Tibial artery (tissue), 4 donors: ENCODE data around the gene CD58.

Source experiments
- DNase-seq, 2 donors: peaks; one replicate each; pipeline ENCODE4 v3.0.0-alpha.2; 2019
- H3K27ac ChIP-seq, 2 donors: fragments of 200-600 bp; sonication (generic) in 1 of 2; 1 replicate in 1 of 2; 2 replicates in 1 of 2; pipeline ENCODE4 v1.5.1; 2018 to 2019; ENCODE audit warnings: mild to moderate bottlenecking in 1 of 2
- H3K27me3 ChIP-seq, 2 donors: fragments of 200-600 bp; sonication (generic) in 1 of 2; one replicate each; pipeline versions ENCODE4 v1.5.1 to v1.6.0; 2016 to 2019
- H3K36me3 ChIP-seq, 3 donors: fragments of 200-600 bp; sonication (generic) in 2 of 3; one replicate each; pipeline ENCODE4 v1.5.1; 2016 to 2019; ENCODE audit warnings: mild to moderate bottlenecking in 2 of 3
- H3K4me1 ChIP-seq, 4 donors: fragments of 200-600 bp; sonication (generic) in 2 of 4; 1 replicate in 3 of 4; 2 replicates in 1 of 4; pipeline ENCODE4 v1.5.1; 2016 to 2019
- H3K4me3 ChIP-seq, 2 donors: fragments of 200-600 bp; sonication (generic) in 1 of 2; 1 replicate in 1 of 2; 2 replicates in 1 of 2; pipeline ENCODE4 v1.5.1; 2018 to 2019; ENCODE audit warnings: mild to moderate bottlenecking in 2 of 2
- H3K9me3 ChIP-seq, 3 donors: fragments of 200-600 bp; sonication (generic) in 1 of 3; one replicate each; pipeline ENCODE4 v1.5.1; 2016 to 2019
- intact Hi-C: fragments of 100-400 bp; cut with DNase I; formaldehyde crosslinking; loops from one replicate; pipeline ENCODE4 v1.15.0; 2023; ENCODE audit warnings: low total_unique reads
- TF ChIP-seq, protein P1 (sequence below), 2 experiments: fragments of 200-600 bp in 1 of 2; fragments of 450-650 bp in 1 of 2; IDR thresholded peaks; one replicate each; pipeline ENCODE4 v1.5.1; 2017 to 2019; ENCODE audit warnings: antibody characterized with exemption in 2 of 2, mild to moderate bottlenecking in 1 of 2, moderate library complexity in 1 of 2

The CD58 gene

DNA sequence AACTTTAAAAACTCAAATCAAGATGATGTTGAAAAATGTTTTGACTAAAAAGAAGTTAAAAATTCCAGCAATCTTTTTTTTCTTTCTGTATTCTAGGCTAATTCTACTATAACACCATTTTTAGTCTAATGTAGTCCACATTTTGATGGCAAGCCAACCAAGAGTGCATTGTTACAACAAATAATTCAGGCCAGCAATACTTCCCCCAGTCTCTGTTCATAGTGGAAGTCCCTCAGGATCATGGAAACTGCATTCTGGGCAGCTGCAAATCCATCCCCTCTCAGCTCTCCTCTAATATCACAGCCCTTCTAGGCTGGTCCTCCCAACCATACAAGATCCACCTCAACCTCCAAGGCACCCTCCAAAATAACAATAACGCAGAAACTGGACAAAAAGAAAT lies 7.8 kb upstream of the CD58 start:
- Histone ChIP-seq H3K9me3 (no peaks in the 10 kb centered on the region), H3K27me3 (no peaks in the 10 kb centered on the region), H3K4me1 (peaks cover 0 to 3% (median 0%) of the 10 kb centered on the region in 4 donors), H3K27ac (no peak overlapping the region), H3K4me3 (no peak overlapping the region), H3K36me3 (no peaks in the 10 kb centered on the region)
- no peak for DNase-seq
- intact Hi-C loops: no loop called here
- TF ChIP-seq, protein P1, sequence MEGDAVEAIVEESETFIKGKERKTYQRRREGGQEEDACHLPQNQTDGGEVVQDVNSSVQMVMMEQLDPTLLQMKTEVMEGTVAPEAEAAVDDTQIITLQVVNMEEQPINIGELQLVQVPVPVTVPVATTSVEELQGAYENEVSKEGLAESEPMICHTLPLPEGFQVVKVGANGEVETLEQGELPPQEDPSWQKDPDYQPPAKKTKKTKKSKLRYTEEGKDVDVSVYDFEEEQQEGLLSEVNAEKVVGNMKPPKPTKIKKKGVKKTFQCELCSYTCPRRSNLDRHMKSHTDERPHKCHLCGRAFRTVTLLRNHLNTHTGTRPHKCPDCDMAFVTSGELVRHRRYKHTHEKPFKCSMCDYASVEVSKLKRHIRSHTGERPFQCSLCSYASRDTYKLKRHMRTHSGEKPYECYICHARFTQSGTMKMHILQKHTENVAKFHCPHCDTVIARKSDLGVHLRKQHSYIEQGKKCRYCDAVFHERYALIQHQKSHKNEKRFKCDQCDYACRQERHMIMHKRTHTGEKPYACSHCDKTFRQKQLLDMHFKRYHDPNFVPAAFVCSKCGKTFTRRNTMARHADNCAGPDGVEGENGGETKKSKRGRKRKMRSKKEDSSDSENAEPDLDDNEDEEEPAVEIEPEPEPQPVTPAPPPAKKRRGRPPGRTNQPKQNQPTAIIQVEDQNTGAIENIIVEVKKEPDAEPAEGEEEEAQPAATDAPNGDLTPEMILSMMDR (IDR thresholded peaks at IDR 0.05): no peak

DNA sequence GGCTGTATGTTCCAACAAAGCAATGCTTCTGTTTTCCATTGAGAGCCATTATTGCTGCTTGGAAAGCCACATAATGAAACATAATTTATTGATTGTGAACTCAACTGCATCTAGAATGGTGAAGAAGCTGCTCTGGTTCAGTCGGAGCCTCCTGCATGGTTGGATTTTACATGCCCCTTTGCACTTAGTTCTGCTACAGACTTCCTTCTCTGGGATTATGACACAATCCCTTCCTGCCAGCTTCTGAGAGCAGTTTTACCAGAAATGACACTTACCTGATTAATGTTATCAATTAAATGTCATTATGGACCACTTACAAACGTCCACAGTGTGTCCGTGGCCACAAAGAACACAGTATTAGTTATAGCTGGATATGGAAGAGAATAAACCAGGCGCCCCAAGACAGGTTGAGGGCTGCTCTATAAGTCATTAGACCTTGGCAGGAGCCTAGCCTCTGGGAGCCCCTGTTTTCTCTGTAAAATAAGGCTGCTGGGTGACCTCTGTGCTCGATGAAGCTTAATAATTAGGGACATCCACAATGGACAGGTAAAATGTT lies 7.0 kb upstream of the CD58 start:
- Histone ChIP-seq H3K4me3 (no peak overlapping the region), H3K9me3 (no peaks in the 10 kb centered on the region), H3K4me1 (peaks cover 0 to 3% (median 0%) of the 10 kb centered on the region in 4 donors), H3K27ac (no peak overlapping the region), H3K36me3 (no peaks in the 10 kb centered on the region), H3K27me3 (no peaks in the 10 kb centered on the region)
- TF ChIP-seq, protein P1 (IDR thresholded peaks at IDR 0.05): no peak
- DNase-seq: no peak
- intact Hi-C loops: no loop called here

DNA sequence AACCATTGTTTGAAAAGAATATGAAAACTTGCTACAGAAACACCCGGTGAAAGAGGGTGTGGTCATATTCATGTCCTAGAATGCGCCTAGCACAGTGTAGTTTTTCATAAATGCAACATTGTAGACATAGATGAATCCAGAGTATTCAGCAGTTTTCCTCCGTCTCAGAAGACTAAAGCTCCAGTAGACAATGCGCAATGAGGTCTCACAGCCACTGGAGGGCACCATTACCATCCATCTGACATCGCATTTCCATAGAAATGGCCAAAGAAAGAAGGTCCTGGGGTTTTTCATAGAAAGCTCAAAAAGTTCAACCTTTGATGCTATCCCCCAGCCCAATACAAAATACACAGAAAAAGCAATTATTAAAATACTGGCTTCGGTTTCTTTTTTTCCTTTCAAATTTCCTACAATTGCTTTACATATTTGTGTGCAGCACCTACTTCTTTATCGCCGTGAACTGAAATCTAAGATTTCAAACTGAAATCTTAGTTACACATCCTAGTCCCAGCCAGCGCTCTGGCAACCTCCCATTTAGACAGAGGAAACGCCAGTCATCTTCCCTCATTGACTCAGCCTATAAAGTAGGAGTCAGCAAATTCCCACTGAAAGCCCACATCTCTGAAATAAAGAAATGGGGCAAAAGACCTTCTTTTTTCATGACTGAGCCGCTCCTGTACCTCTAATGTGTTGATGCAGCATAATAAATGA lies 3.9 kb upstream of the CD58 start:
- TF ChIP-seq, protein P1 (IDR thresholded peaks at IDR 0.05): peak; percentile 82 to 85
- Histone ChIP-seq H3K9me3 (no peaks in the 10 kb centered on the region), H3K27me3 (no peaks in the 10 kb centered on the region), H3K4me1 (peaks cover 0 to 15% (median 1%) of the 10 kb centered on the region in 4 donors), H3K4me3 (no peak overlapping the region), H3K36me3 (no peaks in the 10 kb centered on the region), H3K27ac (no peak overlapping the region)
- DNase-seq: peak; percentile 69 to 82
- intact Hi-C loops: loop anchor here (5.0 kb wide), 2 partner anchors 202 to 483 kb away; partner anchors contain the start of gene ATP1A1

DNA sequence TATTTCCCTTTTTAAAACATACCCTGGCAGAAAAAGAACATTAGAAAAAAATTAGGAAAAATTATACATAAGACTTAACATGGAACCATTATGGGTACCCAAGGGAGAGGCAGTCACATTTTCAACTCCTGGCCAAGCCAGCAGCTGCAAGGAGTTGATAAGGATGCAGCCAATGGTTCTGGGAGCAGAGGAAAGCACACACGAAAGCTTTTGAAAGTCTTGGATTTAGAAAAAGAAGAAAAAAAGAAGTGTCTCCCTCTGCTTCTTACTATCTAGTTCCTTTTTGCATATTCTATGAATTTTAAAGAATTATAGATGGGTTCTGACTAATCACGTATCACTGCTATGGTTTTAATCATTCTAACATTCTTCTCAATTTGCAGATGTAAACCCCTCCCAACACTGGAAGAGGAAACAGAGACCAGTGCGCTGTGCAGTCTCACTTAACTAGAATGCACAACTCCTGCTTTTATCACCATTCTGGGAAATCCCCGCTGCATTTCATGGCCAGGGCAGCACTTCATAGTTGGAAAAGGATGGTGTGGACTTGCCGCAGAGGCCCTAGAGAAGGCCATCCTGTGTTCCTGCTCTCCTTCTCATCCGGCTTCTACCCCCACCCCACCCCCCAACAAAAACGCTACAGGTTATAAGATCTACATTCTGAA lies 2.7 kb upstream of the CD58 start:
- TF ChIP-seq, protein P1 (IDR thresholded peaks at IDR 0.05): no peak
- no peak for DNase-seq
- Histone ChIP-seq H3K27ac (no peak overlapping the region), H3K36me3 (no peaks in the 10 kb centered on the region), H3K4me1 (peaks cover 0 to 27% (median 8%) of the 10 kb centered on the region in 4 donors), H3K4me3 (no peak overlapping the region), H3K27me3 (no peaks in the 10 kb centered on the region), H3K9me3 (no peaks in the 10 kb centered on the region)
- intact Hi-C loops: loop anchor here (5.0 kb wide), 2 partner anchors 201 to 484 kb away; partner anchors contain the start of gene ATP1A1

DNA sequence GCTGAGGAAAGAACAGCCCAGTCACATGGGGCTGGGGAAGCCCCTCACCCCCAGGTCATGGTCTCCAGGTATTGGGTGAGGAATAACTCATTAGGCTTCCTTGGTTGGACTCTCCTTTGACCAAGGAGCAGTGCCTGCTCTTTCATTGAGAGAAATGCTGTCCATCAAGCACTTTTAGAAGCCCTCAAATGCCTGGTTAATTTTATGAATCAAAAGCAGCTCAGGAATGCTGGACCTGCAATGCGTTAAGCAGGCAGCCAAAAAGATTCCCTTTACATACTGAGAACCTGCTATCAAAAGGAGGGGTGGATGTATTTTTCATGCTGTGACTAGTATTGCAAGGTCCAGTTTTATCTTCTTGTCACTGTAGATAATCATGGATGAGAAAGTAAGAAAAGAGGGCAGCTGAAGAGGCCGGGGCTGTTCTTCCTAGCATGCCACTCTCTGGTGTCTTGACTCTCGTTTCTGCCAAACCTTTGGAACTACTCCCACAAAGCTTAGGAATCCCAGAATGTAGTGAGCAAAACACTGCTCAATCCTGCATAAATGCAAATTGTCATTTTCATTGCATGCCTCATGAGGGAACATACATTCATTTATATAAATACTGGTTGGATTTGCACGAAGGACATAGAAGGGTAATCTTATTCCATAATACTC lies 2.1 kb upstream of the CD58 start:
- TF ChIP-seq, protein P1 (IDR thresholded peaks at IDR 0.05): no peak
- no peak for DNase-seq
- no peaks in the 10 kb centered on the region for H3K27me3 ChIP-seq
- no peaks in the 10 kb centered on the region for H3K36me3 ChIP-seq
- no peak overlapping the region for H3K27ac ChIP-seq
- no peak overlapping the region for H3K4me3 ChIP-seq
- H3K4me1 ChIP-seq: peaks cover 0 to 32% (median 8%) of the 10 kb centered on the region in 4 donors
- intact Hi-C loops: loop anchor here (5.0 kb wide), 2 partner anchors 201 to 484 kb away; partner anchors contain the start of gene ATP1A1
- H3K9me3 ChIP-seq: no peaks in the 10 kb centered on the region
